Fibroblast of villous mesenchyme (primary cell): ENCODE results near the gene LAMC1. TPM values are rescaled to one million over a fixed set of nuclear protein-coding genes. Genes with fewer than 3 reads are reported as not detected.

Experiments used
- DNase-seq: peaks from one replicate; pipeline ENCODE4 v3.0.0-alpha.2; 2010; ENCODE audit warnings: low read depth
- H3K4me3 ChIP-seq: 2 replicates; pipeline ENCODE4 v1.5.1; 2011; ENCODE audit warnings: low read depth, mild to moderate bottlenecking, low read length
- CTCF ChIP-seq: IDR thresholded peaks from 2 replicates; pipeline ENCODE4 v1.5.1; 2012; ENCODE audit warnings: low read depth, mild to moderate bottlenecking, low read length; ENCODE audit not compliant: insufficient read depth
- total RNA-seq: library from RNA; depleted of rRNA; stranded (reverse); fragments of >200 nt; gene quantifications from 2 replicates; pipeline ENCODE4 v1.2.3, GENCODE V29; 2012

LAMC1 gene
- total RNA-seq, 1 donor, result 761 TPM

- H3K4me3 ChIP-seq, result no peak overlapping the region
- TF ChIP-seq CTCF, result no peak
- no peak for DNase-seq
Measured at GRCh38 chr1:183012301-183012994, 10.8 kb upstream of the LAMC1 start.

GRCh38 chr1:183019139-183019740 is 4.0 kb upstream of the LAMC1 start:
- TF ChIP-seq CTCF, result no peak
- H3K4me3 ChIP-seq, result no peak overlapping the region
- no peak for DNase-seq

GRCh38 chr1:183019860-183020259 is 3.4 kb upstream of the LAMC1 start:
- no peak for TF ChIP-seq CTCF
- no peak overlapping the region for H3K4me3 ChIP-seq
- no peak for DNase-seq

- DNase-seq, result no peak
- TF ChIP-seq CTCF, result no peak
- peak overlapping the region; percentile 65 for H3K4me3 ChIP-seq
Measured at GRCh38 chr1:183021405-183022201, 1.6 kb upstream of the LAMC1 start.

GRCh38 chr1:183022202-183023145 is 746 bp upstream of the LAMC1 start:
- DNase-seq, result peak; percentile 98
- peak overlapping the region; percentile 65 for H3K4me3 ChIP-seq
- TF ChIP-seq CTCF, result no peak
